22Rv1 (cell line): ENCODE data around the gene ZNF385A.
A peak's percentile ranks its signal among the peaks of the same experiment; 100 is the strongest.

ENCODE experiments used
- H3K27ac ChIP-seq: fragments of 450-650 bp; 2 replicates; pipeline ENCODE4 v1.5.1; 2017
- CTCF ChIP-seq: fragments of 450-650 bp; IDR thresholded peaks from 2 replicates; pipeline ENCODE4 v1.5.1; 2017; ENCODE audit warnings: mild to moderate bottlenecking
- ZFX ChIP-seq: fragments of 450-650 bp; IDR thresholded peaks from 2 replicates; pipeline ENCODE4 v1.6.1; 2017; ENCODE audit warnings: antibody characterized with exemption, borderline replicate concordance

The ZNF385A gene

GRCh38 chr12:54397157-54397556 lies 12.6 kb upstream of the ZNF385A start:
- H3K27ac ChIP-seq: no peak overlapping the region
- TF ChIP-seq ZFX: no peak
- TF ChIP-seq CTCF: no peak

GRCh38 chr12:54395545-54395944 lies 11.0 kb upstream of the ZNF385A start:
- no peak for TF ChIP-seq CTCF
- no peak for TF ChIP-seq ZFX
- H3K27ac ChIP-seq: no peak overlapping the region

GRCh38 chr12:54394986-54395385 lies 10.5 kb upstream of the ZNF385A start:
- no peak overlapping the region for H3K27ac ChIP-seq
- TF ChIP-seq ZFX: no peak
- TF ChIP-seq CTCF: no peak

- TF ChIP-seq ZFX (no peak), CTCF (peak; percentile 93)
- H3K27ac ChIP-seq: no peak overlapping the region
Measured at GRCh38 chr12:54394281-54394719, 9.8 kb upstream of the ZNF385A start.

- TF ChIP-seq CTCF: no peak
- TF ChIP-seq ZFX: no peak
- H3K27ac ChIP-seq: no peak overlapping the region
Measured at GRCh38 chr12:54393743-54394142, 9.2 kb upstream of the ZNF385A start.

GRCh38 chr12:54393207-54393609 lies 8.7 kb upstream of the ZNF385A start:
- H3K27ac ChIP-seq: no peak overlapping the region
- TF ChIP-seq ZFX: no peak
- no peak for TF ChIP-seq CTCF

- TF ChIP-seq CTCF (no peak), ZFX (no peak)
- no peak overlapping the region for H3K27ac ChIP-seq
Measured at GRCh38 chr12:54392485-54393206, 8.1 kb upstream of the ZNF385A start.
